ENCODE data around the gene PPP3CA. TPM values are rescaled to one million over a fixed set of nuclear protein-coding genes. Genes with fewer than 3 reads are reported as not detected.

PPP3CA gene
- total RNA-seq, 1 donor from 2014 or later = 16.7 TPM

- Histone ChIP-seq H3K27me3 (ENCODE audit: low read depth) (no peaks in the 10 kb centered on the region), H3K27ac (replicated peaks) (no peak overlapping the region), H3K4me1 (peaks cover 31% of the 10 kb centered on the region), H3K4me3 (no peak overlapping the region), H3K9me3 (replicated peaks) (no peaks in the 10 kb centered on the region), H3K36me3 (no peaks in the 10 kb centered on the region)
- DNase-seq = no peak
- intact Hi-C loops (cut with micrococcal nuclease) = no loop called here
- no peak for TF ChIP-seq CTCF (IDR thresholded peaks at IDR 0.05; ENCODE audit: borderline replicate concordance)
These were observed 222.0 kb downstream of the PPP3CA start for GRCh38 chr4:101125045-101125942.

- peaks cover 28% of the 10 kb centered on the region for H3K4me1 ChIP-seq
- TF ChIP-seq CTCF (IDR thresholded peaks at IDR 0.05; ENCODE audit: borderline replicate concordance) = no peak
- no peaks in the 10 kb centered on the region for H3K9me3 ChIP-seq (replicated peaks)
- H3K36me3 ChIP-seq = no peaks in the 10 kb centered on the region
- H3K4me3 ChIP-seq = no peak overlapping the region
- H3K27ac ChIP-seq (replicated peaks) = no peak overlapping the region
- DNase-seq = no peak
- H3K27me3 ChIP-seq (ENCODE audit: low read depth) = no peaks in the 10 kb centered on the region
- intact Hi-C loops (cut with micrococcal nuclease) = no loop called here
These were observed 224.1 kb downstream of the PPP3CA start for GRCh38 chr4:101123231-101123630.

- DNase-seq = no peak
- no peak overlapping the region for H3K4me3 ChIP-seq
- H3K9me3 ChIP-seq (replicated peaks) = no peaks in the 10 kb centered on the region
- H3K36me3 ChIP-seq = no peaks in the 10 kb centered on the region
- H3K27ac ChIP-seq (replicated peaks) = no peak overlapping the region
- no peak for TF ChIP-seq CTCF (IDR thresholded peaks at IDR 0.05; ENCODE audit: borderline replicate concordance)
- no peaks in the 10 kb centered on the region for H3K27me3 ChIP-seq (ENCODE audit: low read depth)
- intact Hi-C loops (cut with micrococcal nuclease) = no loop called here
- H3K4me1 ChIP-seq = peaks cover 17% of the 10 kb centered on the region
These were observed 225.3 kb downstream of the PPP3CA start for GRCh38 chr4:101122019-101122418.

- H3K4me1 ChIP-seq = peaks cover 6% of the 10 kb centered on the region
- H3K36me3 ChIP-seq = no peaks in the 10 kb centered on the region
- H3K27ac ChIP-seq (replicated peaks) = no peak overlapping the region
- no peak overlapping the region for H3K4me3 ChIP-seq
- no peaks in the 10 kb centered on the region for H3K9me3 ChIP-seq (replicated peaks)
- no peaks in the 10 kb centered on the region for H3K27me3 ChIP-seq (ENCODE audit: low read depth)
- no peak for DNase-seq
- TF ChIP-seq CTCF (IDR thresholded peaks at IDR 0.05; ENCODE audit: borderline replicate concordance) = no peak
- intact Hi-C loops (cut with micrococcal nuclease) = no loop called here
These were observed 228.2 kb downstream of the PPP3CA start for GRCh38 chr4:101119141-101119540.

- peaks cover 6% of the 10 kb centered on the region for H3K4me1 ChIP-seq
- no peaks in the 10 kb centered on the region for H3K36me3 ChIP-seq
- TF ChIP-seq CTCF (IDR thresholded peaks at IDR 0.05; ENCODE audit: borderline replicate concordance) = no peak
- no peaks in the 10 kb centered on the region for H3K27me3 ChIP-seq (ENCODE audit: low read depth)
- H3K9me3 ChIP-seq (replicated peaks) = no peaks in the 10 kb centered on the region
- DNase-seq = no peak
- no peak overlapping the region for H3K27ac ChIP-seq (replicated peaks)
- no peak overlapping the region for H3K4me3 ChIP-seq
- intact Hi-C loops (cut with micrococcal nuclease) = no loop called here
These were observed 228.7 kb downstream of the PPP3CA start for GRCh38 chr4:101118617-101119016.
